HG03066 (cell line): ENCODE data around the gene SNTA1.
A peak's percentile ranks its signal among the peaks of the same experiment; 100 is the strongest.
"Not testable (repeated sequence)": the region's sequence is repeated elsewhere in the genome, so short reads cannot be mapped to it uniquely, and the experiment has no call there.

Source experiments
- ATAC-seq: cut with Tn5 transposase; IDR thresholded peaks from one replicate; pipeline ENCODE4 v1.9.1; 2021; ENCODE audit warnings: low read depth; ENCODE audit not compliant: unreplicated experiment

The SNTA1 gene

DNA sequence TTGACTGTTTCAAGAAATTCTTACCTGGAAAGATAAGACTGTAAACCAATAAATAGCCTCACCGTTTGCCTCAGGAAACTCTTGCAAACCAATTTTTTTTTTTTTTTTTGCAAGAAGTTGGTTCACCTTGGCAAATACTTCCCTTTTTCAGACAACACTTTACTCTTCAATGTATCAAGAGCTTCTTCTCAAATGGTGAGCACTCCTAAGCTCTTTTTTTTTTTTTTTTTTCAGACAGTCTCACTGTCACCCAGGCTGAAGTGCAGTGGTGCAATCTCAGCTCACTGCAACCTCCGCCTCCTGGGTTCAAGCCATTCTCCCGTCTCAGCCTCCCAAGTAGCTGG is 22.7 kb upstream of the SNTA1 start:
- no peak for ATAC-seq

GRCh38 chr20:33465481-33466302 is 22.1 kb upstream of the SNTA1 start:
- no peak for ATAC-seq

DNA sequence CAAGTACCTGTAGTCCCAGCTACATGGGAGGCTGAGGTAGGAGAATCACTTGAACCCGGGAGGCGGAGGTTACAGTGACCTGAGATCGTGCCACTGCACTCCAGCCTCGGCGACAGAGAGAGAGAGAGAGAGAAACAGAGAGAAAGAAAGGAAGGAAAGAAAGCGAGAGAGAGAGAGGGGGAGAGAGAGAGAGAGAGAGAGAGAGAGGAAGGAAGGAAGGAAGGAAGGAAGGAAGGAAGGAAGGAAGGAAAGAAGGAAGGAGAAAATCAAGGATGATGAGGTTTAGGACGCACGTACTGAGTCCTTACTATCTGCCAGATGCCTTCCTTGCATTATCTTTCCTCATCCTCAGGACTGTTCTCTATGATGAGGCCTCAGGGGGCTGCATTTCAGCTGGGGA is 21.2 kb upstream of the SNTA1 start:
- not testable (repeated sequence) for ATAC-seq

- no peak for ATAC-seq
Measured at GRCh38 chr20:33463332-33464101, 20.0 kb upstream of the SNTA1 start.

DNA sequence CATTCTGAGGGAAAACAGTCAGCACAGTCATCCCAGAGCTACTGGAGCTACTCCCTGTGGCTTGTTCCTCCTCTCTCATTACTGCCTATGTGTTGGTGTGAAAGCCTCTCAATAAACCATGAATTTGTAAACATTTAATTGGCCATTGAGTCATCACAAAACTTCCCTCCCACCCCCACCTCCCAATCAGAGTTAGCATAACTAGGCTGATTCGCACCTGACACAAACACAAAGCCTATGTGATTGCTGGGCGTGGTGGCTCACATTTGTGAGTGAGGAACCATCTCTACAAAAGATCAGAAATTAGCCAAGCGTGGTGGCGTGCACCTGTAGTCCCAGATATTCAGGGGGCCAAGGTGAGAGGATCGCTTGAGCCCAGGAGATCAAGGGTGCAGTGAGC is 17.1 kb upstream of the SNTA1 start:
- ATAC-seq = no peak

GRCh38 chr20:33459599-33459998 is 16.0 kb upstream of the SNTA1 start:
- ATAC-seq = no peak

DNA sequence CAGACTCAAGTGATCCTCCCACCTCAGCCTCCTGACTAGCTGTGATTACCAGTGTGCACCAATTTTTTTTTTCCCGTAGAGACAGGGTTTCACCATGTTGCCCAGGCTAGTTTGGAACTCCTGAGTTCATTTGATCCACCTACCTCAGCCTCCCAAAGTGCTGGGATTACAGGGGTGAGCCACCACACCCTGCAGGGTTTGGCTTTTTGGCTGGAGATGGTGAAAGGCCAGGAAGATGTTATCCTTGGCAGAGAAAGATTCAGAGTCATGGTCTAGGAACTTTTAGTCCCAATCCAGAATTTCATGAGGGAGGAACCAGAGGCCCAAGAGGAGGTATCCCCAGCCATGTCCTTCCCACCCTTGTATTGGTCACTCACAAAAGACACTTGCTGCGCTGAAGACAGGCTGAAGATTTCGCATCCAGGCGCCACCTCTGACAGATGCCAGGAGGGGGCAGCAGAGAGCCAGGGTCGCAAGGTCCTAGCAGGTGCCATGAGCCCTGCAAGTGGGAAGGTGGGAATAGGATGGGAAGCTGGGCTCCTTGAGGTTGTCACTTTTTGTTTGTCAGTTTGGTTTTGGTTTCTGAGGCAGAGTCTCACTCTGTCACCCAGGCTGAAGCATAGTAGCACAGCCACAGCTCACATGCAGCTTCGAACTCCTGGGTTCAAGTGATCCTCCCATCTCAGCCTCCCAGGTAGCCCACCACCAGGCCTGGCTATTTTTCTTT is 13.5 kb upstream of the SNTA1 start:
- ATAC-seq = not testable (repeated sequence)

DNA sequence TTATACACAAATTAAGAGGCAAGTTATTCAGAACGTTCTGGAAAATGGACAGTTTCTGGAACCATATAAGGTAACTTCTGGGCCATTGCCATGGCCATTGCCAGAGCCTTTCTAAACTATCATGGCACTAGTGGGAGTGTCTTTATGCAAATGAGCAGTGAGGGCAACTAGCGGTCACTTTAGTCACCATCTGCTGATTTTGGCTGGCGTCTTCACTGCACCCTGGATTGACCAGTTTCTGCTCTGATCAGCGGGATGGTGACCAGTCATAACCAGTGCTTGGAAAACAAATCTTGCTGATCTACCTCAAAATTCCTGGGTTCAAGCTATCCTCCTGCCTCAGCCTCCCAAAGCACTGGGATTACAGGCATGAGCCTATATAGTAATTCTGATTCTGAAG is 7.3 kb upstream of the SNTA1 start:
- ATAC-seq = no peak

- no peak for ATAC-seq
Measured at GRCh38 chr20:33445881-33446625, 2.5 kb upstream of the SNTA1 start.

DNA sequence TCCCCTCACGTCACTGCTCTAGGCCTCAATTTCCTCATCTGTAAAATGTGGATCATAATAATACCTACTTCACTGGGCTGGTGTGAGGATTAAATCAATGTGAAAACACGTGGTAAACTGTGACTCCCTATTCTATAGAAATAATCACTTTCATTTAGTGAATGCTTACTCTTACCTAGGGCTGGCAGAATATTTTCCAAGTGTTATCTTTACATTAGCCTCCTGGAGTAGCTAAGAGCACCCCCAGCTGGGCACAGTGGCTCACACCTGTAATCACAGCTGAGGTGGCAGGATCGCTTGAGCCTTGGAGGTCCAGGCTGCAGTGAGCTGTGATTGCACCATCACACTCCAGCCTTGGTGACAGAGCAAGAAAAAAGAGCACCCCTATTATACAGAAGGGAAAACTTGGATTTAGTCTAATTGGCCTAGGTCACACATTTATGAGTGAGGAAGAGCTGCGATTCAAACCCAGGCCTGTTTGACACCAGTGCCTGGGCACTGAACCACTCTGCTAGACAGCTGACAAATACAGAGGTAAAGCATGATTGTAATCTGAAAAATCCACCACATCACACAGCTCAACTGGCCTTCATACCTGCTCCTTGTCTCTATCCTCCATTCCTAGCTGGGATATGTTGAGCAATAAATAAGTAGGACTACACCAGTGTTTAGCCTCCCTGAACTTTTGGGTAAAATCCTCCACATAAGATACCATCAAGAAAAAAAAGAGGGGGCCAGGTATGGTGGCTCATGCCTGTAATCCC is 1.4 kb upstream of the SNTA1 start:
- no peak for ATAC-seq

DNA sequence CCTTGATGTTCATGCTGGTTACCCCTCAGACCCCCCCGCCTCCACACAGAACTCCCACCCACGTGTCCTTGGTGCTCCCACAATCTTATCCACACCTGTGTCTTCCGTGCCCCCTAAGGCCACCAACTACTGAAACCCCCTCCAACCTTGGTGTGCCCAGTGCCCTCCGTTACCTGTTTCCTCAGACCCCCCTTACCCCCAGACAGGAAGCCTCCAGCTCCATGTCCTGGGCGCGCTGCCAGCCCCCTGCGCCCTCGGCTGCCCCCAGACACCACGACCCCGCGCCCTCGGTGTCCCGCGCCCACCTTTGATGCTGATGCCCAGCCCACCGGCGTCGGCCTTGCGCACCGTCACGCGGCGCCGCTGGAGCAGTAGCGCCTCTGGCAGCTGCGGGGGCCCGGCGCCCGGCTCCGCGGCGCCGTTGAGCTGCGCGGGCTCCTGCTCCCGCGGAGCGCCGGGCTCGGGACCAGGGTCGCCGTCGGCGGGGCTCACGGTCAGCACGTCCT is 504 bp downstream of the SNTA1 start:
- ATAC-seq = peak; percentile 19

- ATAC-seq = no peak
Measured at GRCh38 chr20:33442136-33443005, 1.2 kb downstream of the SNTA1 start.

DNA sequence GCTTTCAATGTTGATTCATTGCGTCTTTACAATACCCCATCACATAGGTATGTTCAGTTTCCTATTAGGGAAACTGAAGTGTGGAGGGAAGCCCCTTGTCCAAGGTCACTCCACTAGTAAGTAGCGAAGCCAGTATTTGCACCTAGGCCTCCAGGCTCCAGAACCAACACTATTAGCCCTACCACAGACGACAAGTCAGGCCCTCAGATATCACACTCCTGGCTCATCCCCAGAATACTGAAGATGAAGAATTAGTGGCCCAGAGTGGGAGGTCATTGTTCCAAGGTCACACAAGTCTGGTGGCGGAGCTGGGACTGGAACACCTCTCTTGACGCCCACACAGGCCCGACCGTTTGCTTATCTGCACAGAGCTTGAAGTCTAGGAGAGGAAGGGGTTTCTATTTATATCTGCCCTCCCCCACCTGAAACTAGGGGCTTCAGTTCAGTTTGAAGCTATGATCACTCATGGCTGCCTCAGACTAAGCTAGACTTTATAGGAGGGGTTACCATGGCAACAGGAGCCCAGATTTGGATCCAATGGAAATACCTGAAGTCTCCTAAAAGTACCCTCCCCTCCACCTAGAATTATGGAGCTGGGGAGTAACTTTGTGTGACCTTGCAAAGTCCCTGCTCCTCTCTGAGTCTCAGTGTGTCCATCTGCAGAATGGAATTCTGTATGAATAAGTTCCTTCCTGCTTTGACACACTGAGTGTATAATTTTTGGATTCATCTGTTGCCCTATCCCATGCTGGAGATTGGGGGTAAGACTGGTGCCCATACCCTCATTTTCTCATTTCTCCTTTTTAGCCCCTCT is 2.2 kb downstream of the SNTA1 start:
- ATAC-seq = no peak

DNA sequence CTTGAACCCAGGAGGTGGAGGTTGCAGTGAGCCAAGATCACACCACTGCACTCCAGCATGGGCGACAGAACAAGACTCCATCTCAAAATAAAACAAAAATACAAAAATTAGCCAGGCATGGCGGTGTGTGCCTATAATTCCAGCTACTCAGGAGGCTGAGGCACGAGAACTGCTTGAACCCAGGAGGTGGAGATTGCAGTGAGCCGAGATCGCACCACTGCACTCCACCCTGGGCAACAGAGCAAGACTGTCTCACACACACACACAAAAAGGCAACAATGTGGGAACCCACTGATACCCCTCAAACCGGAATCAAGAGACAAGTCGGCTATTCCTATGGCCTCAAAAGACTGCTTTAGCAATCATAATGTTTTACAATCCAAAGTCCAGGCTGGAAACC is 3.0 kb downstream of the SNTA1 start:
- not testable (repeated sequence) for ATAC-seq

GRCh38 chr20:33438481-33438880 is 5.1 kb downstream of the SNTA1 start:
- no peak for ATAC-seq

DNA sequence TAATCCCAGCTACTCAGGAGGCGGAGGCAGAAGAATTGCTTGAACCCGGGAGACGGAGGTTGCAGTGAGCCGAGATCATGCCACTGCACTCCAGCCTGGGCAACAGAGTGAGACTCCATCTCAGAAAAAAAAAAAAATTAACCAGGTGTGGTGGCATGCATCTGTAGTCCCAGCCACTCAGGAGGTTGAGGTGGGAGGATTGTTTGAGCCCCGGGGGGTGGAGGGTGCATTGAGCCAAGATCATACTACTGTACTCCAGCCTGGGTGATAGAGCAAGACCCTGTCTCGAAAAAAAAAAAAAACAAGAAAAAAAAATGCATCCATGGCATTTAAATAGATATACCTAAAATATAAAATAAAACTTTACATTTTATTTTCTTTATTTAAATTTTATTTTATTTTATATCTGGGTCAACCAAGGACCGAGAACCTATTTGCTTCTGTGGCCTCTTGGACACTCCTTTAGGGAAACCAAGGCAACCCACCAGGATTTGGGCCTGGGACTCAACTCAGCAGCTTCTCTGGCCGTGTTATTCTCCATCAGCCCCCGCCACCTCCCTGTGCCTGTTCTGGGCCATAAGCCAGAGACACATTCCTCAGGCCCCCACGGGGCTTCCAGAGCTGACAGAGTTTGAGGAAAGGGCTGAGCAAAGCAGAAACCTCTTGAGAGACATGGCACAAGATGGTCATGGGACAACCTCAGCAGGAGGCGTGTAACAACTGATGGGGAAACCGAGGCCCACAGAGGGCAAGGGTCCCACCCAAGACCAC is 6.2 kb downstream of the SNTA1 start:
- no peak for ATAC-seq

- no peak for ATAC-seq
Measured at GRCh38 chr20:33434434-33434833, 9.1 kb downstream of the SNTA1 start.
